WI38 (cell line): ENCODE results near the gene MEGF6.

ENCODE experiments used
- H3K4me3 ChIP-seq: 2 replicates; pipeline ENCODE4 v1.5.1; 2011; ENCODE audit warnings: low read depth, mild to moderate bottlenecking, control low read depth, low read length
- CTCF ChIP-seq: IDR thresholded peaks from 2 replicates; pipeline ENCODE4 v1.5.1; 2012; ENCODE audit warnings: low read depth, mild to moderate bottlenecking, control low read depth, low read length

The MEGF6 gene

GRCh38 chr1:3600354-3600753 lies 11.0 kb downstream of the MEGF6 start:
- no peak for TF ChIP-seq CTCF
- H3K4me3 ChIP-seq, result no peak overlapping the region

GRCh38 chr1:3599816-3600215 lies 11.5 kb downstream of the MEGF6 start:
- no peak for TF ChIP-seq CTCF

GRCh38 chr1:3599286-3599811 lies 12.0 kb downstream of the MEGF6 start:
- H3K4me3 ChIP-seq, result no peak overlapping the region
- TF ChIP-seq CTCF, result no peak

More at GRCh38 chr1:3599816-3600215, 11.5 kb downstream of the MEGF6 start:
- no peak overlapping the region for H3K4me3 ChIP-seq

DNA sequence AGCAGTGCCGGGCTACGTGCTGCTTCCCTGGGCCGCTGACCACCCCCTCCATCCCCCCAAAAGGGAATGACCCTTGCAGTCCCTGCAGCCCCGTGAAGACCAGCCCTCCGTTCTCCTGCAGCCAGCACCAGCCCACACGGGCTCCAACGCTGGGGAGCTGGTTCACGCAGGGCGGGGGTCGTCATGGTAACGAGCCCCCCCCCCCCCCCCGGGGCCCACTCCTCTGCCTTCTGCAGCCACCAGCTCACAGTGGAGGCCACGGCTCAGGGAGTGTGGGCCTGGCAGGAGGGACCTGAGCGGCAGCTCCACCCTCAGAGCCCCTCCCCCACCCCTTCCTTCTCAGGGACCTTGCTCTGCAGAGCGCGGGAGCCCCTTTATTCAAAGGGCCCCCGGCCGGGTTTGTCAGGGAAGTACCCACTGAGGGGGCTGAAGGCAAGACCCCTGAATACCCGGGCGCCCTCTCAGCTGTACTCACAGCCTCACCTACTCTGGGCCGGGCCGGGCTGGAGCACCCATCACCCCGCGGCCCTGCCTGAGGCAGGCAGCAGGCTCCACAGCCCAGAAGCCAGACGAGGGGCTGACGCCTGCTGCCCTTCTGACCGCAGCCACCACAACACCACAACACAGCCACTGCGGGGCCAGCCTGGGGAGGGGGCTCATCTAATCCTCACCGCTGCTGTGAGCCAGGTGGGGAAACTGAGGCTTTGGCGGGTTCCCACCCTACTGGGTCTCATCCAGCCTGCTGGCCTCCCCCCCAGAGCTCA lies 12.6 kb downstream of the MEGF6 start:
- no peak for TF ChIP-seq CTCF
- no peak overlapping the region for H3K4me3 ChIP-seq

- no peak for TF ChIP-seq CTCF
- no peak overlapping the region for H3K4me3 ChIP-seq
Measured at GRCh38 chr1:3598051-3598491, 13.2 kb downstream of the MEGF6 start.

- H3K4me3 ChIP-seq, result no peak overlapping the region
- no peak for TF ChIP-seq CTCF
Measured at GRCh38 chr1:3597599-3597964, 13.7 kb downstream of the MEGF6 start.

DNA sequence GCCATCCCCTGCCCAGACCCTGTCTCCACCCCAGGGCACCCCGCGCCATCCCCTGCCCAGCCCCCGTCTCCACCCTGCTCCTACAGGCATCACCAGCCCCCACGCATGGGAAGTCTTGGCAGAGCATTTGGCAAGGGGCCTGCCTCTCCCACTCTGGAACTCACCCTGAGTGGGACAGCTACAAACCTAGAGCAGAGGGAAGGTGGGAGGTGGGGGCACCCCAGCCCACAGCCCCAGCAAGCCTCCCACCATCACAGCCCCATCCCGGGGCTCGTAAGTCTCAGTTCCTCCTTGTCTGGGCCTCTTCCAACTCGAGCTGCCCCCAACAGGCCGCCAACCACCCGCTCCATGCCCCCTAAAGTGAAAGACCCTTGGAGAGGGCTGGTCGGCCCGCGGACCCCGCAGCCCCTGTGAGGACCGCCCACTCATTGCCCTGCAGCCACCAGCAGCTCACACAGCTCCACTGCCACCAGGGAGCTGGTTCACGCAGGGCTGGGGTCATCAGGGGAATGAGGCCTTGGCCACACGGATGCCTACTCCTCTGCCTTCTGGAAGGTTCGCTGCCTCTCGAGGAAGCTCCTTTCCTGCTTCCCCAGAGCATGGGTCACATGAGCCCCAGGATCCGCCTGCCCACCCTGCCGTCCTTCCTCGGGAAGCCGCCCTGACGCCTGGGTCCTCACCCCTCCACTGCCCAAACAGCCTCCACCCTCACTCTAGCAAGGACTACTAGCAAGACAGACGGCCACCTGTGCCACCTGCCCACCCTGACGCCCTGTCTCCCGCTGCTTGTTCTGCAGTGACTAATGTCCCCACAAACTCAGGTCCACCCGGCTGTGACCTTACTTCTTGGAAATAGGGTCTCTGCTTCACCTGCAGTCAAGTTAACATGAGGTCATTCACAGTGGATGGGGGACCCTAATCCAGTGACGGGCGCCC lies 14.4 kb downstream of the MEGF6 start:
- TF ChIP-seq CTCF, result no peak
- no peak overlapping the region for H3K4me3 ChIP-seq
